Astrocyte (in vitro differentiated cells and primary cell): ENCODE results near the gene PHKA2. TPM values are rescaled to one million over a fixed set of nuclear protein-coding genes. Genes with fewer than 3 reads are reported as not detected.

Experiments
- DNase-seq: peaks from one replicate; pipeline ENCODE4 v3.0.0-alpha.2; 2010; ENCODE audit warnings: low read depth
- FAIRE-seq: peaks from 2 replicates; lab custom pipeline; 2011; peaks lifted over from hg19 to GRCh38; lab: Jason Lieb, UNC
- H2AFZ ChIP-seq: 2 replicates; pipeline ENCODE4 v1.6.0; 2012; ENCODE audit warnings: low read depth, low read length, inconsistent platforms
- H3K27ac ChIP-seq: 2 replicates; pipeline ENCODE4 v1.5.1; 2011; ENCODE audit warnings: low read depth, low read length, inconsistent platforms
- H3K27me3 ChIP-seq: 2 replicates; pipeline ENCODE4 v1.6.0; 2011; ENCODE audit warnings: low read length, inconsistent platforms; ENCODE audit not compliant: insufficient read depth
- H3K36me3 ChIP-seq: 2 replicates; pipeline ENCODE4 v1.5.1; 2011; ENCODE audit warnings: low read length, inconsistent platforms; ENCODE audit not compliant: insufficient read depth
- H3K4me1 ChIP-seq: 2 replicates; pipeline ENCODE4 v1.5.1; 2011; ENCODE audit warnings: low read length, inconsistent platforms; ENCODE audit not compliant: insufficient read depth
- H3K4me2 ChIP-seq: 2 replicates; pipeline ENCODE4 v1.6.0; 2012; ENCODE audit warnings: low read length, inconsistent platforms
- H3K4me3 ChIP-seq: 2 replicates; pipeline ENCODE4 v1.5.1; 2011; ENCODE audit warnings: low read depth, mild to moderate bottlenecking, low read length, inconsistent platforms; ENCODE audit not compliant: insufficient read depth
- H3K79me2 ChIP-seq: 2 replicates; pipeline ENCODE4 v1.6.0; 2012; ENCODE audit warnings: mild to moderate bottlenecking, low read length, inconsistent platforms; ENCODE audit not compliant: insufficient read depth
- H3K9ac ChIP-seq: 2 replicates; pipeline ENCODE4 v1.6.0; 2012; ENCODE audit warnings: mild to moderate bottlenecking, low read length, inconsistent platforms
- H3K9me3 ChIP-seq: 2 replicates; pipeline ENCODE4 v1.5.1; 2012; ENCODE audit warnings: low read depth, mild to moderate bottlenecking, low read length, inconsistent platforms; ENCODE audit not compliant: insufficient read depth
- H4K20me1 ChIP-seq: 2 replicates; pipeline ENCODE4 v1.6.0; 2012; ENCODE audit warnings: low read length, inconsistent platforms; ENCODE audit not compliant: insufficient read depth
- H3K27ac Mint-ChIP-seq: one replicate; pipeline ENCODE4 v1.8.0; 2021; ENCODE audit warnings: mild to moderate bottlenecking, mixed read lengths; ENCODE audit not compliant: unreplicated experiment
- H3K27me3 Mint-ChIP-seq: one replicate; pipeline ENCODE4 v1.8.0; 2021; ENCODE audit warnings: low read depth, mixed read lengths; ENCODE audit not compliant: unreplicated experiment
- H3K36me3 Mint-ChIP-seq: one replicate; pipeline ENCODE4 v1.8.0; 2021; ENCODE audit warnings: low read depth, mixed read lengths; ENCODE audit not compliant: unreplicated experiment
- H3K4me1 Mint-ChIP-seq: one replicate; pipeline ENCODE4 v1.8.0; 2021; ENCODE audit warnings: low read depth, mixed read lengths; ENCODE audit not compliant: unreplicated experiment
- H3K4me3 Mint-ChIP-seq: one replicate; pipeline ENCODE4 v1.8.0; 2021; ENCODE audit warnings: mild to moderate bottlenecking, moderate library complexity, mixed read lengths; ENCODE audit not compliant: unreplicated experiment
- H3K9me3 Mint-ChIP-seq: one replicate; pipeline ENCODE4 v1.8.0; 2021; ENCODE audit warnings: mild to moderate bottlenecking, mixed read lengths; ENCODE audit not compliant: unreplicated experiment
- CTCF ChIP-seq: IDR thresholded peaks from 2 replicates; pipeline ENCODE4 v1.5.1; 2011; ENCODE audit warnings: low read depth, mild to moderate bottlenecking, inconsistent platforms, low read length, moderate library complexity; ENCODE audit not compliant: insufficient read depth
- EZH2 ChIP-seq: IDR thresholded peaks from 2 replicates; pipeline ENCODE4 v1.6.1; 2012; ENCODE audit warnings: mild to moderate bottlenecking, low read length, inconsistent platforms; ENCODE audit not compliant: insufficient read depth
- total RNA-seq: library from RNA; stranded (reverse); gene quantifications from 2 replicates; pipeline ENCODE4 v1.2.1, GENCODE V29; 2021

Gene PHKA2
- total RNA-seq, 1 donor from 2014 or later = 12.4 TPM

GRCh38 chrX:18892899-18893298 lies 91.0 kb downstream of the PHKA2 start:
- DNase-seq = no peak
- H3K4me3 Mint-ChIP-seq = no peak overlapping the region
- H3K27ac Mint-ChIP-seq = no peak overlapping the region
- Histone ChIP-seq H3K4me1 (no peaks in the 10 kb centered on the region), H3K9ac (no peak overlapping the region), H3K79me2 (no peaks in the 10 kb centered on the region), H3K4me2 (no peak overlapping the region), H3K27ac (no peak overlapping the region), H3K36me3 (no peaks in the 10 kb centered on the region), H3K9me3 (no peaks in the 10 kb centered on the region), H3K27me3 (no peaks in the 10 kb centered on the region), H3K4me3 (no peak overlapping the region), H4K20me1 (no peaks in the 10 kb centered on the region), H2AFZ (no peak overlapping the region)
- no peaks in the 10 kb centered on the region for H3K36me3 Mint-ChIP-seq
- H3K9me3 Mint-ChIP-seq = no peaks in the 10 kb centered on the region
- no peaks in the 10 kb centered on the region for H3K4me1 Mint-ChIP-seq
- no peak for FAIRE-seq
- no peak for TF ChIP-seq EZH2
- TF ChIP-seq CTCF = no peak
- H3K27me3 Mint-ChIP-seq = no peaks in the 10 kb centered on the region

GRCh38 chrX:18891548-18891945 lies 92.4 kb downstream of the PHKA2 start:
- Mint-ChIP-seq H3K4me3 (no peak overlapping the region), H3K4me1 (peaks cover 4% of the 10 kb centered on the region), H3K9me3 (no peaks in the 10 kb centered on the region), H3K36me3 (no peaks in the 10 kb centered on the region), H3K27me3 (no peaks in the 10 kb centered on the region), H3K27ac (no peak overlapping the region)
- Histone ChIP-seq H3K79me2 (no peaks in the 10 kb centered on the region), H3K9ac (no peak overlapping the region), H3K36me3 (no peaks in the 10 kb centered on the region), H3K27ac (no peak overlapping the region), H3K4me3 (no peak overlapping the region), H2AFZ (no peak overlapping the region), H3K4me2 (no peak overlapping the region), H3K27me3 (no peaks in the 10 kb centered on the region), H3K9me3 (no peaks in the 10 kb centered on the region), H3K4me1 (peaks cover 3% of the 10 kb centered on the region), H4K20me1 (no peaks in the 10 kb centered on the region)
- FAIRE-seq (no peak), DNase-seq (no peak)
- TF ChIP-seq CTCF = no peak
- TF ChIP-seq EZH2 = no peak

DNA sequence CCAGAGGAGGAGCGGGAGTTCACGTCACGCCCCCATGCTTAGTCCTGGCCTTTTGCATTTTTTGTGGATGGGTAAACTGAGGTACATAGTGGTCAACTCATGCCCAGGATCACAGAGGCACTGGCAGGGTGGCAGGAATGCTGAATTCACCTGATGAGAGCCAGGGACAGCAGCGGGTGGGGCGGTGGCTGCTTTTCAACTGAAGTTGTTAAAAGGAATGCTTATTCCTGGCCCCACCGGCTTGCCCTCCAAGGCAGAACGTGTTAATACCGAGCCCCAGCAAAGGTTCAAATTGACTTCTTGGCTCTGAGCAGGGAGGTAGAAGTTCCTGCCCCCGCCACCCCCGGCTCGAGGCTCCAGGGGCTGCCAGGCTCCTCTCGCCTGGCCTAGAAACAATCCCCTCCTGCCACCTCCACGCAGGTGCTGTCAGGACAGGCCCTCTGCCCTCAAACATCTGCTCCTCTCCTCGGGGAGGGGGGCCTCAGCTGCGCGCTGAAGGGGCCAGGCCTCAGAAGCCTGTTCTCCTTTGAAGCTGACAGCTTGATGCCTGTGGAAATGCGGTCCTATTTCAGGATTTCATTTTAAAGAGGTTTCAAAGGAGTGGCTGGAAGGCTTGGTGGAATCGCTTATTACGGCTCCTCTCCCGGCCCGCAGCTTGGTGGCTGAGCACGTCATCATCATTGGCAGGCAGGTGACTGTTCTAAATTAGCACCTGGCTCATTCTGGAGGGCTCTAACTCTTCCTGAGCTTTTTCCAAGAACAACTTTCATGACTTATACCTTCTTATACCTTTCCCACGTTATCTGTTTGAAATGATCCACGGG lies 93.0 kb downstream of the PHKA2 start:
- Histone ChIP-seq H2AFZ (no peak overlapping the region), H3K4me2 (no peak overlapping the region), H4K20me1 (no peaks in the 10 kb centered on the region), H3K4me1 (peaks cover 10% of the 10 kb centered on the region), H3K79me2 (no peaks in the 10 kb centered on the region), H3K9me3 (no peaks in the 10 kb centered on the region), H3K4me3 (no peak overlapping the region), H3K27me3 (no peaks in the 10 kb centered on the region), H3K36me3 (no peaks in the 10 kb centered on the region), H3K9ac (no peak overlapping the region), H3K27ac (no peak overlapping the region)
- Mint-ChIP-seq H3K4me3 (no peak overlapping the region), H3K27ac (no peak overlapping the region), H3K36me3 (no peaks in the 10 kb centered on the region), H3K27me3 (no peaks in the 10 kb centered on the region), H3K9me3 (no peaks in the 10 kb centered on the region), H3K4me1 (peaks cover 8% of the 10 kb centered on the region)
- DNase-seq = no peak
- TF ChIP-seq CTCF (no peak), EZH2 (no peak)
- no peak for FAIRE-seq
